Kidney tubule cell (primary cell): ENCODE measurements around the gene ITGA8.
A peak's percentile ranks its signal among the peaks of the same experiment; 100 is the strongest.
"Not testable (repeated sequence)": the region's sequence is repeated elsewhere in the genome, so short reads cannot be mapped to it uniquely, and the experiment has no call there.

Experiments
- DNase-seq: peaks from one replicate; pipeline ENCODE4 v3.0.0-alpha.2; 2018; ENCODE audit warnings: low spot score

Gene ITGA8

DNA sequence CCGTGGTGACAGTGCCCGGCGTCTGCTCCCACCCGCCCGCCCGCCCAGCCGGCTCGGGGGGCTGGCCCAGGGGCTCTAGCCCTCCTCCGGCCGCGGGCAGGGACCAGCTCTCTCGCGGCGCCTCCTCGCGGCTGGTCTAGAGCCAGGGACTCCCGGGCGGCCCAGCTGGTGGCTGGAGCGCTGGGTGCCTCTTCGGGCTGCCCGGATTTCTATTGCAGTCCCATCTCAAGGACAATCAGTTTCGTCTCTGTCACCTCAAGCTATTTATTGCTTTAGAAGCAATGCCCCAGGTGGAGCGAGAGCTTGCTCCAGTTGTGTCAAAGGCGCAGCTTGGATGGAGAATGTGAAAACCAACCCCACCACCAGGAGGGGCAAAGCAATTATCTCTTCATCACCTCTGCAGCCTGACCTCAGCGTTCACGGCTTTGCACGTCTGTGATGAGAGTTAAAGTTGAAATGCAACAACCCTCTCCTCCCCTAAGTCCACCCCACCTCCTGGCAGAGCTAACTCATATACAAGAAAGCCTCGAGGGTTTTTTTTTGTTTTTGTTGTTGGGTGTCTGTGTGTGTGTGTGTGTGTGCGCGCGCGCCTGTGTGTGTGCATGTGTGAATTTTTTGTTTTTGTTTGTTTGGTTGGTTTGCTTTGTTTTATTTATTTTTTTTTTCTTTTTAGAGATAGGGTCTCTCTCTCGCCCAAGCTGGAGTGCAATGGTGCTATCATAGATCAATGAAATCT lies at the start of gene ITGA8:
Gene ITGA8, minus strand, starts transcription at position 24 of the 736 bp plus-strand sequence. CDS start 151 bp downstream, outside the sequence.
- DNase-seq: no peak

DNA sequence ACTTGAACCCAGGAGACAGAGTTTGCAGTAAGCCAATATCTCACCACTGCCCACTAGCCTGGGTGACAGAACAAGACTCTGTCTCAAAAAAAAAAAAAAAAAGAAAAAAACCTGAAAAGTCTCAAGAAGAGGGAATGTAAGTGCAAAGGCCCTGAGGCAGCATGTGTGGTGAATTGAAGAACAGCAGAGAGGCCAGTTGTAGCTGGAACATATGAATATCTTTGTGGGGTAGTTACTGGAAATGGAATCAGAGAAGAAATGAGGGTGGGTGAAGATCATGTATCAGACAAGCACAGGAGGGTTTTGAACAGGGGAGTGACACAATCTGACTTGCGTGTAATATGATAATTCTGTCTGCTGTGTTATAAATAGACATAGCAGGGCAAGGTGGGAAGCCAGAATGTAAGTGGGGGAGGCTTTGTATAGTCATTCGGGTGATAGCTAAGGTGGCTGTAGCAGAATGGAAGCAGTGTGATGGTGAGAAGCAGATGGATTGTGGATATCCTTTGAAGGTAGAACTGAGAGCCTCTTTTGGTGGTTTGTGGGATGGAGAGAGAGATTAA lies 45.3 kb upstream of the ITGA8 start:
- no peak for DNase-seq

DNA sequence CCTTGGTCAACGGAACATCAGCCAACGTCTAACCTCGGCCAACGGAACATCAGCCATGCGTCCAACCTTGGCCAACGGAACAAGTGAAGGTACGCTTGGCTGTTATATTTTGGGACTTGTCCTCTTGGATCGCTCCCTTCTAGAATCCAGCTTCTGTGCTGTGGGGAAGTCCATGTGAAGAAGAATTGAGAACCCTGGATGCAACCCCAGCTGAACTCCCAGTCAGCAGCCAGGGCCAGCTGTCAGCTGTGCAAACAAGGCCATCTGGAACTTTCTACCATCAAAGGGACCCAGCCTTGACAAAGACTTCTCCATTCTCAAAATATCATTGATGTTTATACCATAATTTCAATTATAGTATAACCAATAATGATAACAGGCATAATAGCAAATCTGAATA lies 43.3 kb upstream of the ITGA8 start:
- no peak for DNase-seq

DNA sequence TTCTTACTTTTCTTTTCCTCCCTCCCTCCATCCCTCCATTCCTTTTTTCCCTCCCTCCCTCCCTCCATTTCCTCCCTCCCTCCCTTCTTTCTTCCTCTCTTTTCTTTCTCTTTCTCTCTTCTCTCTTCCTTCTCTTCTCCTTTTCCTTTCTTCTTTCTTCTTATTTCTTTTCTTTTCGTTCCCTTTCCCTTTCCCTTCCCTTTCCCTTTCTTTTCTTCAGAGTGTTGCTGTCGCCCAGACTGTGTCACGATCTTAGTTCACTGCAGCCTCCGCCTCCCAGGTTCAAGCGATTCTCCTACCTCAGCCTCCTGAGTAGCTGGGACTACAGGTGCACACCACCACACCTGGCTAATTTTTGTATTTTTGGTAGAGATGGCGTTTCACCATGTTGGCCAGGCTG lies 42.5 kb upstream of the ITGA8 start:
- DNase-seq: not testable (repeated sequence)

DNA sequence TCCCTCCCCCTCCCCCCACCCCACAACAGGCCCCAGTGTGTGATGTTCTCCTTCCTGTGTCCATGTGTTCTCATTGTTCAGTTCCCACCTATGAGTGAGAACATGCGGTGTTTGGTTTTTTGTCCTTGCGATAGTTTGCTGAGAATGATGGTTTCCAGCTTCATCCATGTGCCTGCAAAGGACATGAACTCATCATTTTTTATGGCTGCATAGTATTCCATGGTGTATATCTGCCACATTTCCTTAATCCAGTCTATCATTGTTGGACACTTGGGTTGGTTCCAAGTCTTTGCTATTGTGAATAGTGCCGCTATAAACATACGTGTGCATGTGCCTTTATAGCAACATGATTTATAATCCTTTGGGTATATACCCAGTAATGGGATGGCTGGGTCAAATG lies 41.5 kb upstream of the ITGA8 start:
- DNase-seq: not testable (repeated sequence)

DNA sequence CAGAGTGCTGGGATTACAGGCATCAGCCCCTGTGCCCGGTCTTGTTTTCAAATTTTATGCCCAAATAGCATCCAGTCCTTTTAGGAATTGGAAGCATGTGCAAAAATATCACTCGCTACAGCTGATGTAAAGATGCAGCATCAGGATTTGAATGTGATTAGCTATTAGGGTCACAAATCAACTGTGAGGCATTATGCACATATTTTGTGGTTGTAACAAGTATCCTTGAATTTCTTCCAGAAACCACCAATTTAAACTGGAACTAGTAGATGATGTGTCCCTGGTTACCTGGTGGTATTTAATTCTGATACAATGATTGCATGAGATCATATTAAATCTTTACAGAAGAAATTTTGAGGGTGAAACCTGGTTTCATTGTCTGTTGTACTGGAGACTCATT lies 41.0 kb upstream of the ITGA8 start:
- DNase-seq: no peak

DNA sequence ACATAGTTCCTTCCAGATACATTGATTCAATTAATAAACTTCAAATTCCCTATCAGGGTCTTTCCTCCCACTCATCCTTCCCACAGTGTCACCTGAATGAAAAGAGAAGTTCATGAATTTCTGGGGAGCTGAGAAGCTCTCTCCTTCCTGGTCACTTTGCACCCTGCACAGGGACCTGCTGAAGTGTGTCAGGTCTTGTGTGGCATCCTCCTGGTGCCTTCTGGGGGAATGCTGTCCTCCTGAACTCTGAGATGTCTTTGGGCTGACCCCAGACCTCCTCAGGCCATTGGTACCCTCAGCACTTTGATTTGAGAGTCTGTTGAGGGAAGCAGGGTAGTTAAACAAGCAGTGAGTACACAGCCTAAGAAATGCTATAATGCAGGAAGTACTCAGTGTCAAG lies 39.5 kb upstream of the ITGA8 start:
- DNase-seq: no peak

DNA sequence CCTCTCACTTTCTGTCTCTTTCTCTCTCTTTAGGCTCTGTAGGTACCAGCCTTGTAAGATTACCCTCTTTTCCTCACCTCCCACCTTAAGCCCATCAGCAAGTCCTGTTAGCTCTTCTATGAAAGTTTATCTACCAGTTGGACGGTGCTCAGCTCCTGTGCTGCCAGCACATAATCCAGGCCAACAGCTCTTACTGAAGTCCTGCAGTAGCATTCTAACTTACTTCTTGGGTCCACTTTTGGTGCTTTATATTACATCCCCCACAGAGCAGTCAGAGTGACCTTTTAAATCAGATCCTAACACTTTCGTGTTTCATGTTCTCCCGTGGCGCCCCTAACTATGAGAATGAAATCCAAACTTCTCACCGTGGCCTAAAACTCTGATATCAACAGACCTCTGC lies 38.9 kb upstream of the ITGA8 start:
- DNase-seq: no peak

DNA sequence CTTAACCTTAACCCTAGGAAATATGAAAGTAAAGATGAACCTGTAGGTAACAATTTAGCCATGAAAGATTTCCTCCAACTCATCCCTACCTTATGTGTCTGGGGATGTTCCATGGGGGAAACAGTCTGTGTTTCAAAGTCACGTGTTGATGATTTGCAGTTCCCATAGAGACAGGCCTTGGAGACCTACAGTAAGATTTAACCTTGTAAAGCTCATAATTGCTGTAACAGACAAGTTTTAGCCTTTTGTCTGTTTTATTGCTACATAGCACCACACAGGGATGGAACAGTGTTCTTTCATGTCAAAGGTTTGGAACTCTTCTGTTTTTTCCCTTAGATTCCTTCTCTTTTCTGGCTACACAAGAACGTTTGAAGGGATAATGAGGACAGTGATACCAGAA lies 35.2 kb upstream of the ITGA8 start:
- no peak for DNase-seq

DNA sequence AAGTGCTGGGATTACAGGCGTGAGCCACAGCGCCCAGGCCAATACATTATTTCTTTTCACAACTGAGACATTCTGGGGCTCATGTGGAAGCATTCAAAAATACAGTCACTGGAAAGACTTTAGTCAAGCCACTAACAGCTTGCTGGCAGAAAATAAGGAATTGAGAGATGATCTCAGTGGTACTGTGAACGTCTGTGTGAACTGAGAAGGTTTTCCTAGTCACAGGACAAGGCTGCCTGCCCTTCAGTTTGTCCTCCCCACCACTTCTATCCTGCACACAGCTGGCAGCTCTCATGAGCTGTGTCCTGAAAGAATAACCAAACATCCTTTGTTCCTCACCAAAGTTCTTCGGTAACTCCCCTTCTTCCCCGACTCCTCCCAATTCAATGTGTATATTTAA lies 31.3 kb upstream of the ITGA8 start:
- DNase-seq: no peak

DNA sequence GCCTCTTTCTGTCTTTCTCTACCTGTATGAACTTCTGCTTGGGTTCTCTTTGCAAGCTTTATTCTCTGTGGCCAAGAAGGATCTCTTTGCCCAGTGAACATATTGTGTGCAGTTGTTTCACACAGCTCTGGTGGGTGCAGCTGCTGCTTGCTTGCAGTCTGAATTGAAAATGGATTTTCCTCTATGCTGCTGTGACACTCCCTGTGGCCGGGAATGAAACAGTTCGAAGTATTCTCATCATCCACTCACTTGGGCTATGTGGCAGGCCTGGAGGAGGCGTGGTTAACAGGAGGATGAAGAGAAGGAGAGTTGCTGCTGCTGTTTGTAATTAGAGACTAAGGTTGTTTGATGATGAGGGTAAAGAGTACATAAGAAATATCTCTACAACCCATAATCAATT lies 28.4 kb upstream of the ITGA8 start:
- no peak for DNase-seq

DNA sequence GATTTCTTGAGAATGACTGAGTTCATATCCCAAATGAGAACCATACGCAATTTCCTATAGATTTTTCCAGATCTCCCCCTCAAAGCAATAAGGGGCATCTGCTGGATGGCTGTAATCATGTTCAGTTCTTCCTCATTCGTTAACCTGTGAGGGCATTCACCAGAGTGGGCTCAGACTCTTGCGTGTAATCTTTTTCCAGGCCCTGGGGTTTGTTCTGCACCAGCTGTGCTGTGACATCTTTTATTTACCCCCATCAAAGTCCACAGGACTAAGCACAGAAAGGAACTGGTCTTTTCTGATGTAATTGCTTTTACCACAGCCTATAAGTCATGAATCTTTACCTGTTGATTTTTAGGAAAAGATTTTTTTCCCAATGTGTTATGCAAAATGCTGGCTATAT lies 27.9 kb upstream of the ITGA8 start:
- DNase-seq: no peak

DNA sequence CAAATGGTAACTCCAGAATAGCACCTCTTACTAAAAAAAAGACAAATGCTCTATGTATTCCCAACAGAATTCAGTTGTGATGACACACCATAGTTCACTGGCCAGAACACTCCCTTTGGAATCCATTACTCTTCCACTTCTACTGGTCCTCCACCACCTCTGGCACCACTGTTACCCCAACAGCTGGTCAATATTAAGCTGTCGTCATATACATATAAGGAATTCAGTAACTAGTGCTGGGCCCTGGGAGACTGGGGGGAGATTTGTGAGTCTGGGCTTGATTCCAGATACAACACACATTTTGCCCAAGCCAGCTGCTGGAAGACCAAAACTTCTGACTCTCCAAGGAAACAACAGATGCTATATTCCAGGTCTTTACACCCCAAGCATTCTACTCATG lies 26.0 kb upstream of the ITGA8 start:
- DNase-seq: no peak

DNA sequence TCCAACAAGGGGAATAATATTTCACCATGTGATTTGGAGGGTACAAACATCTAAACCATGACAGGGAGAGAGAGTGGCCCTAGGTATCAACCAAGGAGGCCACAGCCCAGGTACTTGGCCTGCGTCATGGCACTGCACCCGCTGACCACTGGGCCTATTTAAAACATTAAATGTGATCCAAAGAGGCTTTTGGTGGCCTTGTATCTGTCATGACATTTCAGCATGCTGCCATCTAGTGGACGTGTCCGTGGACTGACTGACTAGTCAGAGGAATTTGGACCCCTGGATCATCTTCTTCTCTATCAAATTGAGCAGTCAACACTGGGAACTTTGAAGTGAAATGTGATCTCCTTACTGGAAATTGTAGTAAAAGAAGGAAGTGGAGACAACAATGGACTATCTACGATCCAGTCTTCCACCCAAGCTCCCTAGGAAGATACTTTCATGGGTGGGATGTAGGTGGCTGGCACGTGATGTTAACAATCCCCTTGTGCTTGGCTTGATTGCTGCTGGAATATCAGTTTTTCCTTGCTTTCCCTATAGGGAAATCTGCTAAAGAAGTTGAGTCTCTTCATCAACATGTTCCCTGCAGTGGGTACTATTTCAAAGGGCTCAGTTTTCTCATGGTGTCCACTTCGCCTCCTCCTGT lies 24.6 kb upstream of the ITGA8 start:
- DNase-seq: peak; percentile 49

DNA sequence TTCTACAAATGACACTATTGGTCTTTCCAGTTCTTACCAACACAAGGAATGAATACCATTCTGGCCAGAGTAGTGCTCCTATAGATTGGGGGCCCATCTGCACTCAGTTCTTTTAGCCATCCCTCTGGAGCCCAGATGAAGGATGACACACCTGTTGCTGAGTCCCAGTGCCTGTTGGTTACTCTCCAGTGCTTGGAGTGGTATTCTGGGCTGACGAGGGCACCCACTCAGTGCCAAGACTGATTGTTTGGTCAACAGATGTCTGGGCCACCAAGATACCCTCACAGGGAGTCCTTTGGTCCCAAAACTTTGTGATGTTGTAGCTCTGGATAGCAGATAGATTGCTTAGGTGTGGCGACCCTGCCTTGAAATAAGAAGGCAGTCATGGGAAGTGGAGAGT lies 23.7 kb upstream of the ITGA8 start:
- DNase-seq: no peak

DNA sequence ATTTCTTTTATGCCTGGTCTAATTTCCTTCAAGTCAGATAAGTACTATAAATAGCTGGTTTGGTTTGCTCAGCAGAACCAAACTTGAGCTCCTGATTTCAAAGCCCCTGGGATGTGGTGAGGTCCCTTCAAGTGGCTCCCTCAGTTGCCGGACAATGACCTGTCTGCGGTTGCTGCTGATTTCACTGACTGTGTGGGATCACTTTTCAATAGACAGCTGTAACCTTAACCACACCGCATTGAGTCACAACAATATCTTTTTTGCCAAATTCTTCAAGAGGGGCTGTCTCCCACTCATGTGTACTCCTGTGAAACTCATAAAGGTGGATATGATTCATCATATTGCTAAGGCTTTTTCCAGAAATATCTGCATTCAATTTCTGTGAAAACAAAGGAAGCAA lies 23.1 kb upstream of the ITGA8 start:
- no peak for DNase-seq

DNA sequence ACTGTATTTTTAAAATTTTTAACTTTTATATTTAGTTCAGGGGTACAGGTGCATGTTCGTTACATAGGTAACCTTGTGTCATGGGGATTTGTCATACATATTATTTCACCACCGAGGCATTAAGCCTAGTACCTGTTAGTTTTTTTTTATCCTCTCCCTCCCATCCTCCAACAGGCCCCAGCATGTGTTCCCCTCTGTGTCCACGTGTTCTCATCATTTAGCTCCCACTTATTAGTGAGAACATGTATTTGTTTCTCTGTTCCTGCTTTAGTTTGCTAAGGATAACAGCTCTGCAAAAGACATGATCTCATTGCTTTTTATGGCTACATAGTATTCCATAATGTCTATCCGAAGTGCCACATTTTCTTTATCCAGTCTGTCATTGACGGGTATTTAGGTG lies 22.4 kb upstream of the ITGA8 start:
- DNase-seq: no peak

DNA sequence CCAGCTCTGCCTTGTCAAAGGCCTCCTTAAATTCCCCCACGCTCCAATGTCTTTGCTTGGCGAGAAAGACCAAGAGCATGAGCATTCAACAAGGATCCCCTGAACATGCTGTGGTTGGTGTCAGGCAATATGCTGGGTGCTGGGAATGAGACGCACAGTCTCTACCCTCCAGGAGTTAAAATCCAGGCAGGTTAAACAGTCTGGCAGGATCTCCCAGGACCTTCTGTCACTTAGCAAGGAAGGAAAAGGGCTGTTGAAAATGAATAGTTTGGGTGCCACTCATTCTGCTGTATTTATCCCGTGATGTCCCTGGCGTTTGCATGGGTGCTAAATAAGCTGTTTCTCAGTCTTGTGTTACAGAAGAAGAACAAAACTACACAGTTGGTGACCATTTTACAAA lies 21.9 kb upstream of the ITGA8 start:
- no peak for DNase-seq

DNA sequence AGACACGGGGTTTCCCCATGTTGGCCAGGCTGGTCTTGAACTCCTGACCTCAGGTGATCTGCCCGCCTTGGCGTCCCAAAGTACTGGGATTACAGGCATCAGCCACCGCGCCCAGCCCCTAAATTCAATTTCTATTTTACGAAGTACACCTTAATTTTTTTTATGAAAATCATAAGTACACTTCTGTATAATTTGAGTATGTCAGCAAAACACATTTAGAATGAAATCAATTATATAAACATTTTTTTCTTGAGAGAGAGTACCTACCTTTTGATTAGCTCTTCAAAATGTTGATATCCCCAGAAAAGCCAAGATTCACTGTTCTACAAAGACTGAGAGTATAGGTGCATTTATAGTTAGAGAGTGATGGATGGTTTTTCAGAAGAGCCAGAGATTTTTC lies 20.5 kb upstream of the ITGA8 start:
- no peak for DNase-seq

DNA sequence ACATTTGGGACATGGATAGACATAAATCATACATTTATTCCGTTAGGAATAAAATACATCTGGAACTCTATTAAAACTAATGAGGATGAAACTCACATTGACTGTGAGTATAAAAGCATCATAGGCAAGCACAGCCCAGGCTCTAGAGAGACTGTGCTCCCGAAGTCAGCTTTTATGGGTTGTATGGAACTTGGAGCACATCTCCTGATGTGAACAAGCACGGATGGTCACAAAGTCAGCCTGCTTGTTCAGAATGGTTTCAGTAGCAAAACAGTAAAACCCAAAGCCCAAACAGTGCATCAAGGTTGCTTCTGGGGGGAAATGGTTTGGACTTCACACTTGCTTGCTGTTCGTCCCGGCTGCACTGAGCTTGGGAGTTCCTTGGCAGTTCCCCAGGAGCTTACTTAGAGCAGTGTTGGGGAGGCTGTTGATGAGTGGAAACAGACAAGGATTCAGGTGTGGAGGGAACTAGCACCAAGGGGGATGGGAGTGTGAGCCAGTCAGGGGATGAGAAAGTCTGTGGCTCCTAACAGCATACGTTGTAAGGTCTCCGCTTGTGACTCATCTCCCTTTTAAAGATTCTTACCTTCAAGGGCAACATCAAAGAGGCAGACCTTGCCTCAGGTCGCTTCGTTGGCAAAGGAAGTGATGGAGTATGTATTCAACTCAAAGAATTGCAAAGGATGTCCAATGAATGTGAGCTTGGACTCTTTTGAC lies 19.7 kb upstream of the ITGA8 start:
- DNase-seq: no peak

DNA sequence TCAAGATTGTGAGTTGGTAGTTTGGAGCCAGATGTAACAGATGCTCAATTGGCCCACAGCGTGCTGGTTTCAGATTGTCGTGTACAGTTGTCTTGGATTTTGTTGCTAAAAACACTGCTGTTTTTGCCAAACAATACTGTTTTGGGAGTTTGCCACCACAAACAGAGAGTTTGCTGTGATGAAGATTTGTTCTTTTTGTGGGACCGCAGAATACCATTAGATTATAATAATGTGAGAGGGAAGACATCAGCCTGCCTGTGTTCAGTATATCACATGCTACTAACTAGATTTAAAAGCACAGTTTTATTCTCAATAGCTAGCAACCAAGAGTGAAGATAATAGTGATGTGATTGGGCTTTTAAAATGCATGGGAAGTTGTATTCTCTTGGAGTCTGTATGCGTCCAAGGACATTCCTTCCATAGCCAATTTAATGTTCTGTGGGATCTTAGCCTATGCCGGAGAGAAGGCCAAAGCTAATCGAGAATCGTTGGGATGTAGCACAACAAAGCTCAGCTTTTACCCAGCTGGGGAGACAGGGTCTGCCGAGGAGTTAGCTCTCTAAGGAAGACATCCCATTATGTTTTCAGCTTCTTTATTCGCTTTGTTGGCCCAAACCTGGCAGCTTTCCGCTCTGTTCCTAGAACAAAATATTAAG lies 18.7 kb upstream of the ITGA8 start:
- DNase-seq: no peak

DNA sequence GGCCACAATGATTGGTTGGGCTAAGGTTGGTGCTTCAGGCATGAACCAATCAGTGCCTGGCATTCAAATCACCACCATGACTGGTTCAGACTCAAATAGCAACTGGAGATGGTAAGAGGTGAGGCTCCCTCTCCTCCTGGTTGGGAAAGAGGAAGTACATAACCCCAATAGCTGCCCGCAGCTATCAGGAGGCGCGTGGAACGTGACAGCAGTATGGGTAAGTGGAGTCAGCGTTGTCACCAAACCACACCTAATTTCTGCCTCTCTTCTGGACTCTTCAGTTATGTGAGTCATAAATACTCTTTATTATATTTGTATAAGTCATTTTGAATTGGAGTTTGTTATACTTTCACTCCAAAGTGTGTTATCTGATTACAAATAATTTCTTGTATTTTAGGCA lies 17.9 kb upstream of the ITGA8 start:
- no peak for DNase-seq

DNA sequence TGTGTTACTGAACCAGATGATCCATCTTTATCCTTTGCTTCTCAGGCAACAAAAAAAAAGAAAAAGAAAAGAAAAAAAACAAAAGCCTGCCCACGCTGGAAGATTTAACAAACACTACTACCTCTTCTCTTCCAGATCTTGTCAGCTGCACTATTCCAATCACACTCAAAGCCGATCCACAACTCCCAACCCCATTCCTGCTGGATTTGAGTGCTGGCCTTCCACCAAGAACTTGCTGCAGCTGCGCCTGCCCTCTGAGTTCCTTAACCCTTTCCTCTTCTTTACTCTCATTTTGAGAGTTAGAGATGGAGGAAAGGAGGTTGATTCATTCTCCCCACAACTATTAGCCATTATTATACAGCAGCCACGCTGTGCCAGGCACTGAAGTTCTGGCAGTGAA lies 16.0 kb upstream of the ITGA8 start:
- DNase-seq: no peak
